Liver (tissue), 9 donors: ENCODE data around the gene WHRN. TPM values are rescaled to one million over a fixed set of nuclear protein-coding genes. Genes with fewer than 3 reads are reported as not detected.

Source experiments
- DNase-seq: peaks from one replicate; pipeline ENCODE4 v3.0.0-alpha.2; 2017; ENCODE audit warnings: low spot score
- H3K27ac ChIP-seq, 2 donors: one replicate each; pipeline ENCODE4 v1.7.0; 2013; ENCODE audit warnings: inconsistent platforms in 2 of 2, low read length in 2 of 2, control low read depth in 1 of 2, low read depth in 1 of 2, mild to moderate bottlenecking in 1 of 2
- H3K27me3 ChIP-seq, 4 donors: one replicate each; pipeline versions ENCODE4 v1.6.1 to v1.7.0; 2013; ENCODE audit warnings: low read length in 3 of 4, inconsistent platforms in 1 of 4, mild to moderate bottlenecking in 1 of 4, moderate library complexity in 1 of 4; ENCODE audit not compliant: control insufficient read depth in 4 of 4, insufficient read depth in 4 of 4
- H3K36me3 ChIP-seq, 4 donors: one replicate each; pipeline versions ENCODE4 v1.6.1 to v1.7.0; 2013; ENCODE audit warnings: low read length in 3 of 4, mild to moderate bottlenecking in 3 of 4, low read depth in 1 of 4, moderate library complexity in 1 of 4; ENCODE audit not compliant: control insufficient read depth in 4 of 4, insufficient read depth in 3 of 4
- H3K4me1 ChIP-seq, 4 donors: one replicate each; pipeline versions ENCODE4 v1.6.1 to v1.7.0; 2013; ENCODE audit warnings: low read length in 3 of 4, mild to moderate bottlenecking in 3 of 4, moderate library complexity in 1 of 4; ENCODE audit not compliant: control insufficient read depth in 4 of 4, insufficient read depth in 4 of 4
- H3K4me3 ChIP-seq, 3 donors: one replicate each; pipeline versions ENCODE4 v1.6.1 to v1.7.0; 2013; ENCODE audit warnings: low read length in 3 of 3, control low read depth in 1 of 3, low read depth in 1 of 3, mild to moderate bottlenecking in 1 of 3
- H3K9ac ChIP-seq, 2 donors: one replicate each; pipeline ENCODE4 v1.7.0; 2013; ENCODE audit warnings: low read length in 2 of 2, mild to moderate bottlenecking in 2 of 2, moderate library complexity in 2 of 2, control low read depth in 1 of 2, low read depth in 1 of 2
- H3K9me3 ChIP-seq, 4 donors: one replicate each; pipeline versions ENCODE4 v1.6.1 to v1.7.0; 2013; ENCODE audit warnings: low read length in 3 of 4; ENCODE audit not compliant: control insufficient read depth in 4 of 4
- EGR1 ChIP-seq, 2 donors: IDR thresholded peaks; 2 replicates each; pipeline ENCODE4 v1.6.1; 2016 to 2018; ENCODE audit warnings: antibody characterized with exemption in 2 of 2, low read depth in 2 of 2
- FOXA1 ChIP-seq: IDR thresholded peaks from 2 replicates; pipeline ENCODE4 v1.6.1; 2016; ENCODE audit warnings: antibody characterized with exemption
- FOXA2 ChIP-seq: IDR thresholded peaks from 2 replicates; pipeline ENCODE4 v1.6.1; 2016; ENCODE audit warnings: antibody characterized with exemption
- GABPA ChIP-seq, 2 donors: IDR thresholded peaks in 1 of 2; conservative IDR thresholded peaks in 1 of 2; 2 replicates each; pipeline ENCODE4 v1.6.1; 2016; ENCODE audit warnings: antibody characterized with exemption in 2 of 2, mild to moderate bottlenecking in 1 of 2, moderate library complexity in 1 of 2
- HNF4G ChIP-seq: IDR thresholded peaks from 2 replicates; pipeline ENCODE4 v1.6.1; 2016; ENCODE audit warnings: antibody characterized with exemption
- JUND ChIP-seq, 2 donors: IDR thresholded peaks; 2 replicates each; pipeline ENCODE4 v1.6.1; 2016; ENCODE audit warnings: antibody characterized with exemption in 2 of 2
- NR2F2 ChIP-seq: IDR thresholded peaks from 2 replicates; pipeline ENCODE4 v1.6.1; 2016; ENCODE audit warnings: antibody characterized with exemption
- RAD21 ChIP-seq, 2 donors: IDR thresholded peaks; 2 replicates each; pipeline ENCODE4 v1.6.1; 2016; ENCODE audit warnings: antibody characterized with exemption in 2 of 2, mild to moderate bottlenecking in 2 of 2
- RXRA ChIP-seq, 2 donors: IDR thresholded peaks; 2 replicates each; pipeline ENCODE4 v1.6.1; 2017 to 2018; ENCODE audit warnings: antibody characterized with exemption in 2 of 2, mild to moderate bottlenecking in 1 of 2
- SP1 ChIP-seq: IDR thresholded peaks from 2 replicates; pipeline ENCODE4 v1.6.1; 2018; ENCODE audit warnings: antibody characterized with exemption, mild to moderate bottlenecking
- TAF1 ChIP-seq: conservative IDR thresholded peaks from 2 replicates; pipeline ENCODE4 v1.6.1; 2016; ENCODE audit warnings: antibody characterized with exemption, mild to moderate bottlenecking
- YY1 ChIP-seq: IDR thresholded peaks from 2 replicates; pipeline ENCODE4 v1.6.1; 2016; ENCODE audit warnings: antibody characterized with exemption, mild to moderate bottlenecking
- WGBS: extraction: QIAGEN DNeasy Blood & Tissue Kit; methylation state at CpG from one replicate; pipeline ENCODE4 v1.1.7; 2013; 5-methylcytosine and 5-hydroxymethylcytosine counted together
- polyA plus RNA-seq, 2 donors: library from polyadenylated mRNA; stranded (reverse) in 1 of 2; unstranded in 1 of 2; fragments of 200-250 nt in 1 of 2; fragments of >200 nt in 1 of 2; fragmentation: Nextera tagmentation in 1 of 2; extraction: Ambion mirVana in 1 of 2; gene quantifications; one replicate each; pipeline versions ENCODE4 v1.2.1 to v1.2.3, GENCODE V29; 2013 to 2015
- total RNA-seq, 2 donors: library from RNA; depleted of rRNA; stranded (reverse); fragments of >200 nt; gene quantifications; one replicate each; pipeline ENCODE4 v1.2.3, GENCODE V29; 2014
- TF ChIP-seq, protein P1 (sequence below): fragments of 150-350 bp; IDR thresholded peaks from 2 replicates; pipeline ENCODE4 v1.5.1; 2017; ENCODE audit warnings: improper control_type of control experiment, low read depth, low read length; ENCODE audit not compliant: missing input control
- TF ChIP-seq, protein P2 (sequence below): IDR thresholded peaks from 2 replicates; pipeline ENCODE4 v1.6.1; 2016; ENCODE audit warnings: antibody characterized with exemption
- TF ChIP-seq, protein P3 (sequence below): IDR thresholded peaks from 2 replicates; pipeline ENCODE4 v1.6.1; 2016; ENCODE audit warnings: antibody characterized with exemption
- TF ChIP-seq, protein P4 (sequence below): IDR thresholded peaks from 2 replicates; pipeline ENCODE4 v1.6.1; 2016; ENCODE audit warnings: antibody characterized with exemption
- donor health status: healthy.
- donor health status: healthy.
- donor health status: healthy.
- donor health status: healthy.
- donor health status: healthy.

The WHRN gene
- total and polyA plus RNA-seq, 4 donors = 0.42 to 1.9 (median 0.88) TPM

DNA sequence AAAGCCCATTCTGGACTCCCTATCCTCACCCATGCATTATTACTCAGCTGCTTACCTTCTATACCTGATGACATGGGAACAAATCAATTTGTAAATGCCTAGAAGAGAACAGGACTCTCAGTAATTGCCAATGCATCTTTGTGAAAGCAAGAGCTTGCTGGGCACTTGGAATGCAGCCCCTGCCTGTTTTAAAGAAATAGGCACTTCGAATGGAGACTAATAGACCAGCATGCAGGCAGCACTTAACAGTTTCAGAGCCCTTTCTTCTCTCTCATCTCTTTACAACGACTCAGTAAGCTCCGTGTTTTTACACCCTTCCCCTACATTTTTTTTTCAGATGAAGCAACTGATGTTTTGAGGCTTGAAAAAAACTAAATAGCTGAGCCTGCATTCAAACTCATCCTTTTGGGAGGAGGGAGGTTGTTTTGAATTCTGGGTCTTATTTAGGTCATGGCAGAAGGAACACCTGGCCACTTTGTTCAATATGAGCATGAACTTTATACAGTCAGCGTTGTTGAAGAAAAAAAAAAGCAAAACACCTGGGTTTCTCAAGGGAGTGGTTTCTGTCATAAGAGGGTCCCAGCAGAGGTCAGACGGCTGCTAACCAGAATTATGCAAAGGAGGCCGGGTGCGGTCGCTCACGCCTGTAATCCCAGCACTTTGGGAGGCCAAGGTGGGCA is 34.6 kb upstream of the WHRN start:
- 73% methylated on average over 9 of the region's 9 CpGs for WGBS
- no peak for DNase-seq

DNA sequence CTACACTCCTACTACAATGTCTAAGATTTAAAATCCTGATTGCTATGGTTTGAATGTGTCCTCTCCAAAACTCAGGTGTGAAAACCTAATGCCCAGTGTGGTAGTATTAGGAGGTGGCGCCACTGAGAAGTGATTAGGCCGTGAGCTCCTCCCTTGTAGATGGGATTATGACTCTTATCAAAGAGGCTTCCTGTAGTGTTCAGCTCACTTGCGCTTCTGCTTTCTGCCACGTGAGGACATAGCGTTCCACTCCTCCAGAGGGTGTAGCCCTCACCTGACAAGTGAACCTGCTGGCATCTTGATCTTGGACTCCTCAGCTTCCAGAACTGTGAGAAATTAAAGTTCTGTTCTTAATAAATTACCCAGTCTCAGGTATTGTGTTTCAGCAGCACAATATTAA is 33.0 kb upstream of the WHRN start:
- no peak overlapping the region for H3K4me3 ChIP-seq
- no peaks in the 10 kb centered on the region for H3K27me3 ChIP-seq
- H3K27ac ChIP-seq = no peak overlapping the region
- H3K4me1 ChIP-seq = no peaks in the 10 kb centered on the region
- no peak overlapping the region for H3K9ac ChIP-seq
- no peaks in the 10 kb centered on the region for H3K36me3 ChIP-seq
- TF ChIP-seq, protein P1, sequence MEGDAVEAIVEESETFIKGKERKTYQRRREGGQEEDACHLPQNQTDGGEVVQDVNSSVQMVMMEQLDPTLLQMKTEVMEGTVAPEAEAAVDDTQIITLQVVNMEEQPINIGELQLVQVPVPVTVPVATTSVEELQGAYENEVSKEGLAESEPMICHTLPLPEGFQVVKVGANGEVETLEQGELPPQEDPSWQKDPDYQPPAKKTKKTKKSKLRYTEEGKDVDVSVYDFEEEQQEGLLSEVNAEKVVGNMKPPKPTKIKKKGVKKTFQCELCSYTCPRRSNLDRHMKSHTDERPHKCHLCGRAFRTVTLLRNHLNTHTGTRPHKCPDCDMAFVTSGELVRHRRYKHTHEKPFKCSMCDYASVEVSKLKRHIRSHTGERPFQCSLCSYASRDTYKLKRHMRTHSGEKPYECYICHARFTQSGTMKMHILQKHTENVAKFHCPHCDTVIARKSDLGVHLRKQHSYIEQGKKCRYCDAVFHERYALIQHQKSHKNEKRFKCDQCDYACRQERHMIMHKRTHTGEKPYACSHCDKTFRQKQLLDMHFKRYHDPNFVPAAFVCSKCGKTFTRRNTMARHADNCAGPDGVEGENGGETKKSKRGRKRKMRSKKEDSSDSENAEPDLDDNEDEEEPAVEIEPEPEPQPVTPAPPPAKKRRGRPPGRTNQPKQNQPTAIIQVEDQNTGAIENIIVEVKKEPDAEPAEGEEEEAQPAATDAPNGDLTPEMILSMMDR = peak; percentile 3
- TF ChIP-seq FOXA2 = no peak
- TF ChIP-seq HNF4G = no peak
- TF ChIP-seq, protein P2, sequence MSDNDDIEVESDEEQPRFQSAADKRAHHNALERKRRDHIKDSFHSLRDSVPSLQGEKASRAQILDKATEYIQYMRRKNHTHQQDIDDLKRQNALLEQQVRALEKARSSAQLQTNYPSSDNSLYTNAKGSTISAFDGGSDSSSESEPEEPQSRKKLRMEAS = no peak
- no peak for TF ChIP-seq SP1
- TF ChIP-seq RAD21 (IDR thresholded peaks at IDR 0.05) = peak; percentile 31 to 53
- no peak for TF ChIP-seq FOXA1
- no peak for TF ChIP-seq GABPA (IDR thresholded peaks at IDR 0.05 in 1 of 2, conservative IDR thresholded peaks at IDR 0.05 in 1 of 2)
- no peak for TF ChIP-seq TAF1
- TF ChIP-seq EGR1 (IDR thresholded peaks at IDR 0.05; ENCODE audit: low read depth in 2 of 2) = no peak
- no peak for TF ChIP-seq JUND (IDR thresholded peaks at IDR 0.05)
- TF ChIP-seq, protein P3, sequence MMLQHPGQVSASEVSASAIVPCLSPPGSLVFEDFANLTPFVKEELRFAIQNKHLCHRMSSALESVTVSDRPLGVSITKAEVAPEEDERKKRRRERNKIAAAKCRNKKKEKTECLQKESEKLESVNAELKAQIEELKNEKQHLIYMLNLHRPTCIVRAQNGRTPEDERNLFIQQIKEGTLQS = no peak
- TF ChIP-seq, protein P4, sequence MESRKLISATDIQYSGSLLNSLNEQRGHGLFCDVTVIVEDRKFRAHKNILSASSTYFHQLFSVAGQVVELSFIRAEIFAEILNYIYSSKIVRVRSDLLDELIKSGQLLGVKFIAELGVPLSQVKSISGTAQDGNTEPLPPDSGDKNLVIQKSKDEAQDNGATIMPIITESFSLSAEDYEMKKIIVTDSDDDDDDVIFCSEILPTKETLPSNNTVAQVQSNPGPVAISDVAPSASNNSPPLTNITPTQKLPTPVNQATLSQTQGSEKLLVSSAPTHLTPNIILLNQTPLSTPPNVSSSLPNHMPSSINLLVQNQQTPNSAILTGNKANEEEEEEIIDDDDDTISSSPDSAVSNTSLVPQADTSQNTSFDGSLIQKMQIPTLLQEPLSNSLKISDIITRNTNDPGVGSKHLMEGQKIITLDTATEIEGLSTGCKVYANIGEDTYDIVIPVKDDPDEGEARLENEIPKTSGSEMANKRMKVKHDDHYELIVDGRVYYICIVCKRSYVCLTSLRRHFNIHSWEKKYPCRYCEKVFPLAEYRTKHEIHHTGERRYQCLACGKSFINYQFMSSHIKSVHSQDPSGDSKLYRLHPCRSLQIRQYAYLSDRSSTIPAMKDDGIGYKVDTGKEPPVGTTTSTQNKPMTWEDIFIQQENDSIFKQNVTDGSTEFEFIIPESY = no peak
- WGBS = 44% methylated on average over 5 of the region's 5 CpGs
- H3K9me3 ChIP-seq = no peaks in the 10 kb centered on the region
- no peak for DNase-seq

More for the DNA sequence above, 34.6 kb upstream of the WHRN start:
- TF ChIP-seq FOXA2 (no peak), SP1 (no peak), RXRA (IDR thresholded peaks at IDR 0.05) (no peak), HNF4G (no peak), TAF1 (no peak), YY1 (no peak), RAD21 (IDR thresholded peaks at IDR 0.05) (no peak), JUND (IDR thresholded peaks at IDR 0.05) (no peak), NR2F2 (no peak), FOXA1 (no peak), EGR1 (IDR thresholded peaks at IDR 0.05; ENCODE audit: low read depth in 2 of 2) (no peak)
- TF ChIP-seq, protein P2 = no peak
- TF ChIP-seq, protein P1 = no peak
- TF ChIP-seq, protein P4 = no peak
- Histone ChIP-seq H3K9me3 (no peaks in the 10 kb centered on the region), H3K9ac (no peak overlapping the region), H3K4me3 (no peak overlapping the region), H3K36me3 (no peaks in the 10 kb centered on the region), H3K27ac (no peak overlapping the region), H3K27me3 (peaks cover 0 to 3% (median 0%) of the 10 kb centered on the region in 4 donors), H3K4me1 (no peaks in the 10 kb centered on the region)
